RWPE1 (cell line): ENCODE data around the gene GZMM.

Experiments used
- CTCF ChIA-PET: fragments of 350-600 bp; sonication (Branson Sonifier 250); formaldehyde crosslinking; extraction: SDS; loops from one replicate; lab custom pipeline; 2021; lab: Yijun Ruan, JAX
- POLR2A ChIA-PET: fragments of 400-600 bp; formaldehyde crosslinking; extraction: SDS; loops from one replicate; lab custom pipeline; 2020; ENCODE audit warnings: antibody characterized with exemption; ENCODE audit not compliant: low non-redundant PET; lab: Yijun Ruan, JAX
- DNase-seq: peaks from one replicate; pipeline ENCODE4 v3.0.0; 2012; ENCODE audit warnings: low spot score
- H3K27ac ChIP-seq: fragments of 450-650 bp; 2 replicates; pipeline ENCODE4 v1.5.1; 2017
- CTCF ChIP-seq: fragments of 450-650 bp; conservative IDR thresholded peaks from 2 replicates; pipeline ENCODE4 v1.5.1; 2017; ENCODE audit warnings: low read depth, mild to moderate bottlenecking

Gene GZMM

GRCh38 chr19:594265-594870 is 50.5 kb downstream of the GZMM start:
- H3K27ac ChIP-seq = no peak overlapping the region
- ChIA-PET POLR2A (no interaction called here), CTCF (interaction anchor here (0.6 kb wide), 1 partner anchor 159 kb away, joined by 3 read pairs; no protein-coding TSS in a partner anchor)
- no peak for TF ChIP-seq CTCF
- DNase-seq = no peak

DNA sequence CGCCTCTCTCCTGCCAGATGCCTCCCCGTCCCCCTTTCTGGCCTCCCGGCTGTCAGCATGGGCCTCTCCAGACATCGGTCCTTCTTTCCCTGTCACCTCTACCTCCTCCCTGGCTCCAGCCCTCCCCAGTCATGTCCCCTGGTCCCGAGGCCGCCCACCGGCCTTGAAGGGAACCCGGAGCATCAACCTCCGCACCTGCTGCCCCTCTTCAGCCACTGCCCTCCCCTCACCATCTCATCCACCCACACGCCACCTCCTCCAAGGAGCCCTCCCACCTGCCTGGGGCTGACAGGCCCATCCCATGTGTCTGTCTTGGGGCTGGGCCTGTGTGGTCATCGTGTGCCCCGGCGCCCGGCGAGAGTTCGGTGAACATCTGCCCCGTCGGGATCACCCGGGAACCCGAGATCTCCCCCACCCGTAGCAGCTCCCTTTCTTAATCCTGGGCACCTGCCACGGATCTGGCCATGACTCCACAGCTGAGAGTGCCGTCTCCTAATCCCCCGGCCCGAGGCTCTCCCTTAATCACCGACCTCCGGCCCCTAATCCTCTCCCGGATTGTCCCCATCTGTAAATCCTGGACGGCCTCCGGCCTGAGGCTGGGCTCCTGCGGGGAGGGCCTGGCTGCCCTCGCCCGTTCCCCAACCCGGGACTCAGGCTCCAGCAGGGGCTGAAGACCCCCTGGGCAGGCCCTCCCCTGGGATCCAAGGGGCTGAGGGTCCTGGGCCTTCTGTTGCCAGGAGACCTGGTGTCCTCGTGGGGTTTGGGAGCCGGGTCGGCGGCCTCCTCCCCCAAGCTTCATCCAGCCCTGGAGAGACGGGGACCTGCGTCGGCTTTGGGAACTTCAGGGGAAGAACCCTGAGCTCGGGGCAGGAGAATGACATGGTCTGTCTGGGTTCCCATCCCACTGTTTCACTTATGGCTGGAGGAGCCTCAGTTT is 51.7 kb downstream of the GZMM start:
- CTCF ChIA-PET = interaction anchor here (0.5 kb wide), 1 partner anchor 50 kb away, joined by 3 read pairs; no protein-coding TSS in a partner anchor
- no peak overlapping the region for H3K27ac ChIP-seq
- no peak for TF ChIP-seq CTCF
- DNase-seq = no peak
- POLR2A ChIA-PET = no interaction called here

- no peak for DNase-seq
- ChIA-PET CTCF (no interaction called here), POLR2A (no interaction called here)
- H3K27ac ChIP-seq = no peak overlapping the region
- no peak for TF ChIP-seq CTCF
Observed at GRCh38 chr19:596263-596655, 52.4 kb downstream of the GZMM start.

GRCh38 chr19:597406-598315 is 53.8 kb downstream of the GZMM start:
- POLR2A ChIA-PET = no interaction called here
- no peak overlapping the region for H3K27ac ChIP-seq
- DNase-seq = no peak
- no peak for TF ChIP-seq CTCF
- CTCF ChIA-PET = no interaction called here
